HG02763 (cell line): ENCODE results near the gene CELF2.

Experiments
- ATAC-seq: cut with Tn5 transposase; IDR thresholded peaks from one replicate; pipeline ENCODE4 v1.9.1; 2021; ENCODE audit warnings: mild to moderate bottlenecking, moderate library complexity; ENCODE audit not compliant: unreplicated experiment

CELF2 gene

GRCh38 chr10:11215471-11215870 is 197.8 kb downstream of the CELF2 start:
- no peak for ATAC-seq

GRCh38 chr10:11217521-11217920 is 199.8 kb downstream of the CELF2 start:
- ATAC-seq: no peak

GRCh38 chr10:11218395-11218794 is 200.7 kb downstream of the CELF2 start:
- no peak for ATAC-seq

GRCh38 chr10:11219431-11219830 is 201.8 kb downstream of the CELF2 start:
- ATAC-seq: no peak

GRCh38 chr10:11223081-11223480 is 205.4 kb downstream of the CELF2 start:
- ATAC-seq: no peak

- ATAC-seq: no peak
Measured at GRCh38 chr10:11223507-11224140, 206.0 kb downstream of the CELF2 start.

- no peak for ATAC-seq
Measured at GRCh38 chr10:11224321-11224720, 206.6 kb downstream of the CELF2 start.

- no peak for ATAC-seq
Measured at GRCh38 chr10:11224792-11225416, 207.2 kb downstream of the CELF2 start.

GRCh38 chr10:11225935-11226334 is 208.3 kb downstream of the CELF2 start:
- ATAC-seq: peak; percentile 44

- peak; percentile 44 for ATAC-seq
Measured at GRCh38 chr10:11227103-11227502, 209.4 kb downstream of the CELF2 start.

GRCh38 chr10:11229893-11230292 is 212.2 kb downstream of the CELF2 start:
- ATAC-seq: no peak

GRCh38 chr10:11230498-11231167 is 213.0 kb downstream of the CELF2 start:
- no peak for ATAC-seq

GRCh38 chr10:11231285-11231684 is 213.6 kb downstream of the CELF2 start:
- no peak for ATAC-seq

GRCh38 chr10:11232222-11232961 is 214.7 kb downstream of the CELF2 start:
- no peak for ATAC-seq

- no peak for ATAC-seq
Measured at GRCh38 chr10:11234857-11235531, 217.3 kb downstream of the CELF2 start.

GRCh38 chr10:11235771-11236170 is 218.1 kb downstream of the CELF2 start:
- peak; percentile 20 for ATAC-seq

GRCh38 chr10:11236234-11236633 is 218.6 kb downstream of the CELF2 start:
- peak; percentile 69 for ATAC-seq

GRCh38 chr10:11237571-11237970 is 219.9 kb downstream of the CELF2 start:
- ATAC-seq: no peak

- no peak for ATAC-seq
Measured at GRCh38 chr10:11238893-11239292, 221.2 kb downstream of the CELF2 start.

GRCh38 chr10:11240641-11241040 is 223.0 kb downstream of the CELF2 start:
- ATAC-seq: no peak
